ENCODE data around the gene CMIP.
A peak's percentile ranks its signal among the peaks of the same experiment; 100 is the strongest.
"Not testable (repeated sequence)": the region's sequence is repeated elsewhere in the genome, so short reads cannot be mapped to it uniquely, and the experiment has no call there.

CMIP gene

GRCh38 chr16:81733295-81733694, 288.7 kb downstream of the CMIP start:
- no peaks in the 10 kb centered on the region for H3K36me3 ChIP-seq (ENCODE audit: control insufficient read depth, insufficient read depth, low read length)

GRCh38 chr16:81734632-81735434, 290.2 kb downstream of the CMIP start:
- H3K4me1 ChIP-seq (ENCODE audit: control insufficient read depth, insufficient read depth, low read length), result peaks cover 14% of the 10 kb centered on the region; the same call in 1 of the 2 replicates
- no peaks in the 10 kb centered on the region for H3K27me3 ChIP-seq (ENCODE audit: control insufficient read depth, insufficient read depth, low read length)
- no peak overlapping the region for H3K9ac ChIP-seq (ENCODE audit: low read depth, low read length)
- no peaks in the 10 kb centered on the region for H3K36me3 ChIP-seq (ENCODE audit: control insufficient read depth, insufficient read depth, low read length)
- no peaks in the 10 kb centered on the region for H3K9me3 ChIP-seq (ENCODE audit: control insufficient read depth, insufficient read depth, low read length)
- no peak overlapping the region for H3K4me3 ChIP-seq (ENCODE audit: low read depth, low read length)
- no peak overlapping the region for H3K27ac ChIP-seq (ENCODE audit: low read depth, low read length)

More at GRCh38 chr16:81733295-81733694, 288.7 kb downstream of the CMIP start:
- Histone ChIP-seq H3K9me3 (ENCODE audit: control insufficient read depth, insufficient read depth, low read length) (no peaks in the 10 kb centered on the region), H3K27me3 (ENCODE audit: control insufficient read depth, insufficient read depth, low read length) (no peaks in the 10 kb centered on the region), H3K4me1 (ENCODE audit: control insufficient read depth, insufficient read depth, low read length) (peaks cover 14% of the 10 kb centered on the region; the same call in 1 of the 2 replicates), H3K9ac (ENCODE audit: low read depth, low read length) (no peak overlapping the region), H3K27ac (ENCODE audit: low read depth, low read length) (no peak overlapping the region), H3K4me3 (ENCODE audit: low read depth, low read length) (no peak overlapping the region)

GRCh38 chr16:81737885-81738536, 293.4 kb downstream of the CMIP start:
- Histone ChIP-seq H3K9ac (ENCODE audit: low read depth, low read length) (no peak overlapping the region), H3K27me3 (ENCODE audit: control insufficient read depth, insufficient read depth, low read length) (no peaks in the 10 kb centered on the region), H3K27ac (ENCODE audit: low read depth, low read length) (no peak overlapping the region), H3K9me3 (ENCODE audit: control insufficient read depth, insufficient read depth, low read length) (no peaks in the 10 kb centered on the region), H3K4me3 (ENCODE audit: low read depth, low read length) (no peak overlapping the region), H3K4me1 (ENCODE audit: control insufficient read depth, insufficient read depth, low read length) (peaks cover 6% of the 10 kb centered on the region; the same call in 1 of the 2 replicates), H3K36me3 (ENCODE audit: control insufficient read depth, insufficient read depth, low read length) (no peaks in the 10 kb centered on the region)

GRCh38 chr16:81738783-81739496, 294.3 kb downstream of the CMIP start:
- Histone ChIP-seq H3K4me1 (ENCODE audit: control insufficient read depth, insufficient read depth, low read length) (peaks cover 6% of the 10 kb centered on the region; the same call in 1 of the 2 replicates), H3K9ac (ENCODE audit: low read depth, low read length) (no peak overlapping the region), H3K4me3 (ENCODE audit: low read depth, low read length) (no peak overlapping the region), H3K9me3 (ENCODE audit: control insufficient read depth, insufficient read depth, low read length) (no peaks in the 10 kb centered on the region), H3K27ac (ENCODE audit: low read depth, low read length) (no peak overlapping the region), H3K27me3 (ENCODE audit: control insufficient read depth, insufficient read depth, low read length) (no peaks in the 10 kb centered on the region), H3K36me3 (ENCODE audit: control insufficient read depth, insufficient read depth, low read length) (no peaks in the 10 kb centered on the region)

GRCh38 chr16:81739503-81739902, 294.9 kb downstream of the CMIP start:
- Histone ChIP-seq H3K9me3 (ENCODE audit: control insufficient read depth, insufficient read depth, low read length) (no peaks in the 10 kb centered on the region), H3K36me3 (ENCODE audit: control insufficient read depth, insufficient read depth, low read length) (no peaks in the 10 kb centered on the region), H3K27me3 (ENCODE audit: control insufficient read depth, insufficient read depth, low read length) (no peaks in the 10 kb centered on the region), H3K4me1 (ENCODE audit: control insufficient read depth, insufficient read depth, low read length) (peaks cover 6% of the 10 kb centered on the region; the same call in 1 of the 2 replicates), H3K4me3 (ENCODE audit: low read depth, low read length) (no peak overlapping the region), H3K9ac (ENCODE audit: low read depth, low read length) (no peak overlapping the region), H3K27ac (ENCODE audit: low read depth, low read length) (no peak overlapping the region)

GRCh38 chr16:81740169-81740568, 295.6 kb downstream of the CMIP start:
- no peak overlapping the region for H3K9ac ChIP-seq (ENCODE audit: low read depth, low read length)
- no peak overlapping the region for H3K27ac ChIP-seq (ENCODE audit: low read depth, low read length)
- no peaks in the 10 kb centered on the region for H3K27me3 ChIP-seq (ENCODE audit: control insufficient read depth, insufficient read depth, low read length)
- no peaks in the 10 kb centered on the region for H3K36me3 ChIP-seq (ENCODE audit: control insufficient read depth, insufficient read depth, low read length)
- H3K9me3 ChIP-seq (ENCODE audit: control insufficient read depth, insufficient read depth, low read length), result no peaks in the 10 kb centered on the region
- H3K4me3 ChIP-seq (ENCODE audit: low read depth, low read length), result no peak overlapping the region
- peaks cover 6% of the 10 kb centered on the region; the same call in 1 of the 2 replicates for H3K4me1 ChIP-seq (ENCODE audit: control insufficient read depth, insufficient read depth, low read length)

GRCh38 chr16:81741430-81741770, 296.8 kb downstream of the CMIP start:
- H3K9ac ChIP-seq (ENCODE audit: low read depth, low read length); H3K4me3 ChIP-seq (ENCODE audit: low read depth, low read length); H3K4me1 ChIP-seq (ENCODE audit: control insufficient read depth, insufficient read depth, low read length); H3K9me3 ChIP-seq (ENCODE audit: control insufficient read depth, insufficient read depth, low read length); H3K27ac ChIP-seq (ENCODE audit: low read depth, low read length); H3K27me3 ChIP-seq (ENCODE audit: control insufficient read depth, insufficient read depth, low read length); H3K36me3 ChIP-seq (ENCODE audit: control insufficient read depth, insufficient read depth, low read length): not testable (repeated sequence)

- no peak overlapping the region for H3K9ac ChIP-seq (ENCODE audit: low read depth, low read length)
- no peak overlapping the region for H3K27ac ChIP-seq (ENCODE audit: low read depth, low read length)
- H3K9me3 ChIP-seq (ENCODE audit: control insufficient read depth, insufficient read depth, low read length), result no peaks in the 10 kb centered on the region
- no peak overlapping the region for H3K4me3 ChIP-seq (ENCODE audit: low read depth, low read length)
- H3K27me3 ChIP-seq (ENCODE audit: control insufficient read depth, insufficient read depth, low read length), result no peaks in the 10 kb centered on the region
- H3K4me1 ChIP-seq (ENCODE audit: control insufficient read depth, insufficient read depth, low read length), result peaks cover 11% of the 10 kb centered on the region
- H3K36me3 ChIP-seq (ENCODE audit: control insufficient read depth, insufficient read depth, low read length), result no peaks in the 10 kb centered on the region
These were observed 299.8 kb downstream of the CMIP start for GRCh38 chr16:81744385-81744784.

GRCh38 chr16:81744911-81745310, 300.3 kb downstream of the CMIP start:
- Histone ChIP-seq H3K9ac (ENCODE audit: low read depth, low read length) (no peak overlapping the region), H3K27ac (ENCODE audit: low read depth, low read length) (no peak overlapping the region), H3K9me3 (ENCODE audit: control insufficient read depth, insufficient read depth, low read length) (no peaks in the 10 kb centered on the region), H3K27me3 (ENCODE audit: control insufficient read depth, insufficient read depth, low read length) (no peaks in the 10 kb centered on the region), H3K36me3 (ENCODE audit: control insufficient read depth, insufficient read depth, low read length) (no peaks in the 10 kb centered on the region), H3K4me1 (ENCODE audit: control insufficient read depth, insufficient read depth, low read length) (peaks cover 11% of the 10 kb centered on the region), H3K4me3 (ENCODE audit: low read depth, low read length) (no peak overlapping the region)

- Histone ChIP-seq H3K36me3 (ENCODE audit: control insufficient read depth, insufficient read depth, low read length) (no peaks in the 10 kb centered on the region), H3K9me3 (ENCODE audit: control insufficient read depth, insufficient read depth, low read length) (no peaks in the 10 kb centered on the region), H3K27me3 (ENCODE audit: control insufficient read depth, insufficient read depth, low read length) (no peaks in the 10 kb centered on the region), H3K27ac (ENCODE audit: low read depth, low read length) (no peak overlapping the region), H3K4me3 (ENCODE audit: low read depth, low read length) (peak overlapping the region; percentile 63), H3K9ac (ENCODE audit: low read depth, low read length) (peak overlapping the region; percentile 23; the same call in 1 of the 2 replicates), H3K4me1 (ENCODE audit: control insufficient read depth, insufficient read depth, low read length) (peaks cover 11% of the 10 kb centered on the region)
These were observed 301.3 kb downstream of the CMIP start for GRCh38 chr16:81745704-81746558.

Measured in HUES48 (cell line).